GM19239 (cell line): ENCODE measurements around the gene ZYG11A.

ENCODE experiments used
- DNase-seq: peaks from one replicate; pipeline ENCODE4 v3.0.0; 2011; ENCODE audit warnings: low spot score; ENCODE audit not compliant: insufficient read length
- FAIRE-seq: peaks from 2 replicates; lab custom pipeline; 2011; peaks lifted over from hg19 to GRCh38; lab: Jason Lieb, UNC

ZYG11A gene

GRCh38 chr1:52916241-52916975 lies 73.8 kb downstream of the ZYG11A start:
- FAIRE-seq (no peak), DNase-seq (no peak)

GRCh38 chr1:52917156-52917555 lies 74.6 kb downstream of the ZYG11A start:
- FAIRE-seq (no peak), DNase-seq (no peak)

- FAIRE-seq (no peak), DNase-seq (no peak)
Observed at GRCh38 chr1:52917581-52917980, 75.0 kb downstream of the ZYG11A start.

- no peak for DNase-seq
- FAIRE-seq: no peak
Observed at GRCh38 chr1:52918201-52918600, 75.6 kb downstream of the ZYG11A start.

GRCh38 chr1:52919051-52919722 lies 76.6 kb downstream of the ZYG11A start:
- DNase-seq (no peak), FAIRE-seq (no peak)

- no peak for FAIRE-seq
- DNase-seq: no peak
Observed at GRCh38 chr1:52919723-52920483, 77.3 kb downstream of the ZYG11A start.

GRCh38 chr1:52920791-52921291 lies 78.3 kb downstream of the ZYG11A start:
- FAIRE-seq (no peak), DNase-seq (no peak)

- FAIRE-seq (no peak), DNase-seq (no peak)
Observed at GRCh38 chr1:52925571-52926005, 83.0 kb downstream of the ZYG11A start.

GRCh38 chr1:52926864-52927211 lies 84.3 kb downstream of the ZYG11A start:
- FAIRE-seq (no peak), DNase-seq (no peak)

GRCh38 chr1:52927212-52928014 lies 84.9 kb downstream of the ZYG11A start, which contains the start of gene SCP2:
SCP2 (plus strand) TSS chr1:52927276; CDS start chr1:52927397, 121 bp downstream.
- FAIRE-seq (no peak), DNase-seq (peak; percentile 78)

GRCh38 chr1:52928015-52928404 lies 85.5 kb downstream of the ZYG11A start:
- DNase-seq (no peak), FAIRE-seq (no peak)

GRCh38 chr1:52929019-52929418 lies 86.5 kb downstream of the ZYG11A start:
- FAIRE-seq (no peak), DNase-seq (no peak)

GRCh38 chr1:52937433-52938182 lies 95.0 kb downstream of the ZYG11A start:
- FAIRE-seq: no peak
- no peak for DNase-seq

GRCh38 chr1:52938183-52938451 lies 95.6 kb downstream of the ZYG11A start:
- DNase-seq: no peak
- no peak for FAIRE-seq

- DNase-seq (no peak), FAIRE-seq (no peak)
Observed at GRCh38 chr1:52943876-52944416, 101.4 kb downstream of the ZYG11A start.

GRCh38 chr1:52944566-52944965 lies 102.0 kb downstream of the ZYG11A start:
- FAIRE-seq (no peak), DNase-seq (no peak)
